HK-2 (cell line): ENCODE data around the gene IMMP2L.
"Not testable (repeated sequence)": the region's sequence is repeated elsewhere in the genome, so short reads cannot be mapped to it uniquely, and the experiment has no call there.

Experiments
- DNase-seq: peaks from one replicate; pipeline ENCODE4 v3.0.0-alpha.2; 2018; ENCODE audit not compliant: unreplicated experiment

The IMMP2L gene

GRCh38 chr7:110938165-110938564, 624.1 kb downstream of the IMMP2L start:
- no peak for DNase-seq

- not testable (repeated sequence) for DNase-seq
These were observed 625.6 kb downstream of the IMMP2L start for GRCh38 chr7:110936665-110937064.

GRCh38 chr7:110929480-110930249, 632.6 kb downstream of the IMMP2L start:
- DNase-seq, result no peak

DNA sequence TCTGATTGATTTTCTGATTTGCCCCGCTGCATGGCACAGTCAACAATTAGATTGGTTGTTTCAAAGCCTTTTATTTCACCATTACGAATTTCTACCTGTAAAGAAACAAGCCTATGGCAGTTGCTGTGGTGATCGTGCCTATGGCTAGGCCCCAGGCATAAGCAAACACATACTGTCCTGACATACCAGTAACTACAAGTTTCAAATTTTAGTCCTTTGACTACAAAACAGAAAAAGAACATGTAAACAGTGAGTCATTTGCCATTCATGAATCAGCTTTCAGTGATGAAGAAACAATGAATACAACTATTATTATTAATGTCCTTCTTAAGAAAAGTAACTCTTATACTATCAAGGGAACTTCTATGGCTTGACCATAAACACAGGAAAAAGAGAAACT, 639.4 kb downstream of the IMMP2L start:
- DNase-seq, result no peak

GRCh38 chr7:110921595-110922151, 640.6 kb downstream of the IMMP2L start:
- no peak for DNase-seq

DNA sequence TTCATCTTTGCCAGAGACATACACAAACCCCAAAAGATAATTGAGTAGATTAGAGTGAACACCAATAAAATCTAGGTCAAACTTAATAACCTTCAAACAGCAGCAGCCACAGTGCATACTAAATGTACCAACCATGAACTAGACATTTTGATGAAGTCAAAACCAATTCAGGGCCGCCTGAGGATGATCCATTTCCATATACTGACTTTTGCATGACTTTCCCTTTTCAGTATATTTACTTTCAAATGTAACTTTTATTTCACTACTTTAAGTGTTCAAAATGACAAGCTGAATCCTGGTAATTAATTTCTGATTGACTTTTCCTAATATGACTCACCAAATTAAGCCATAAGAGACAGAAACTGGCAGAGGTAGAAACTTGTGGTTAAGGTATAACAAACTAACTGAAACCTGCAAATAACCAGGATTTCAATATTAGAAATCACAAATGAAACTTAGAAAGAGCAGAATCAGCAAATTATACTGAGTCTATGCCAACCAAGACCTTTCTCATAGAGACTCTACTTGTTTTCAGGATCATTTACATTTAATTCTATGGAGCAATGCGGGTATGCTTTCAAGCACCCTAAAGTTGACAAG, 643.2 kb downstream of the IMMP2L start:
- DNase-seq, result no peak

DNA sequence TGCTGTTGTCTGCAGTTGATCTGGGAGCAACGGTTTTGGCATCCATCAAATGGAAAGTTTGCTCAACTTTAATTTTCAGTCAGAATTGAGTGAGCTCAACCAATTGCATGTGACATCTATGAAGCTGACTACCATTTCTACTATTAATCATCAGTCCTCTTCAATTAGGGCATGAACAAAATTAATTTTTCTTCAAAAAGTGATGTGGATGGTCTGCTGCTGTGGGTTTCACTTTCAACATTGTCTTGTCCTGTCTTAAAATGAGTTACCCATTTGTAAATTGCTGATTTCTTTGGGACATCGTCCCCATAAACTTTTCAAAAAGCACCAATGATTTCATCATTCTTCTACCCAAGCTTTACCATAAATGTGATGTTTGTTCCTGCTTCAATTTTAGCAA, 648.0 kb downstream of the IMMP2L start:
- no peak for DNase-seq

DNA sequence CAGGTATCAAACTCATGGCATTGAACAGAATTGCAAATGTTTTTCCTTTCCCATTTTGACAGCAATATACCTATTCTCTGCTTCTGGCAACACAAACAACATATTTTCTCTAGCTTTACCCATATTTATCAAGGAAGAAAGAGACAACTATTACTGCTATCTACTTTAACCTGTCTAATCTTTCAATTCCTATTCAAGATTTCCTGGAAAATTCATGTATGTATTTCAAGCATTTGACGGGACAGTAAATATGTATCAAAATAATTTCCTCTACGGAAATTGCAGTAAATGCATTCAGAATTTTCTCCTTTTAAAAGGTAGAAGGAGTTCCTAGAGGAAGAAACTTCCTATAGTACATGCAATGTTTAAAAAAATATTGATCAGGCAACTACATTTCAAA, 650.7 kb downstream of the IMMP2L start:
- DNase-seq, result no peak

DNA sequence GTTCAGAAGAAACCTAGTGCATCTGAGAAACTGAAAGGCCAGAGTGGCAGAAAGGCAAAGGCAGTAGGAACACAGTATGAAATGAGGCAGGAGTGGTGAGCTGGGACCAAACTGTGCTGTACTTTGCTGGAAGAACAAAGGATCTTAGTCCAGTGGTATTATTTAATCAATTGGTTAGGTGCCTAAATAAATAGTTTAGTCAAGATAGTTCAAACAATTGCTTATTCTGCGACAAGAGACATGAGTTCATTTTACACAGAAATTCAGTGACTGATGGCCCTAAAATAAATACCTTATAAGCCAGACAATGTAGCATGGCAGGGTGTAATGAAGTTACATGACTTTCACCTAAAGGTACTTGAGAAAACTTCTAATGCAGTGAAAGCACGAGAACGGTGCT, 653.2 kb downstream of the IMMP2L start:
- DNase-seq, result no peak

DNA sequence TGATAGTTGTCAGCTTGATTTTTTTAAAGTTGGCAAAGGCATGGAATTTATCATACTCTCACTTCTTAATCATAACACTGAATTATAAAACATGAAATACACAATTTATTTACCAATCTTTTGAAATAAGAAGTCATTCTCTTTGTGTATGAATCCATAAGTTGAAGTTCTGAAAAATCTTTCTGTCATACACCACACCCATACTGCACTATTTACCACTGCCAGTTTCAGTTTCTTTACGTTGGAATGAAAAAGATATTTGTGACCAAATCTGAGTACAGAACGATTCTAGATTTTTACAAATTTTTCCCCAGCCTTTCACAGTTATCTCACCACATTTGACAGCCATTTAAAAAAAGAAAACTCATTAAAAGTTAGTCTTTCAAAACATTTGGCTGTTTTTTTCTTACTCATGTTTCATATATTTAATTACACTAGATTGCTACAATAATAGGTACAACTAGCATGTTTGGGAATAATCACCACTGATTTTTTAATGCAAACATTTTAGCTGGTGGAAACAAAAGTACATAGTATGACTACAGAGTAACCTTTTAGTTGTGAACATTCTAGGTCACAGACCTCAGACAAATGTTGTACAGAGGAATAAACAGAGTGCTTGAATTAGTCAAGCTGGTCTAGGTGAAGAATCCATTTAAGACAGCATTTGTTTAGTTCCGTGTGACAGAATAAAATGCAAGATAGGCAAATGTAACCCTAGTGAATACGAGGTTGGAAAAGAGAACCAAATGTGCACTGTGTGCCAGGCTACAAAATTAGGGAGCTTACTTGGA, 656.3 kb downstream of the IMMP2L start:
- no peak for DNase-seq

GRCh38 chr7:110898516-110898915, 663.8 kb downstream of the IMMP2L start:
- DNase-seq, result no peak

DNA sequence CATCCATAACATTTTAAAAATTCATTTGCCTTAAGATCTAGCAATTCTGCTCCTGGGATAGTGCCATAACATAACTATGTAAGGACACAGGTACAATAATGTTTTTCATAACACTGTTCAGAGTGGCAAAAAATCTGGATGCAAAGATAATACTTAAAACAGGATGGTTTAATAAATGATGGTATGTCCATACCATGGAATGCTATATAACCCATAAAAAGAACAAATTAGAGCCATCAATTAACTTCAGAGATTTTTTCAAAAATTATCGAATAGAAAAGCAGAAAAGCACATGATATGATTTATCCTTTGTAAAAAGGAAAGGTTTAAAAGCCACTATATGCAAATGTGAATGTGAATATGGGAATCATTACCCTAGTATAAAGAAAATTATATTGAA, 664.8 kb downstream of the IMMP2L start:
- no peak for DNase-seq

GRCh38 chr7:110894111-110894510, 668.2 kb downstream of the IMMP2L start:
- no peak for DNase-seq

GRCh38 chr7:110891197-110891596, 671.1 kb downstream of the IMMP2L start:
- no peak for DNase-seq

GRCh38 chr7:110890101-110890500, 672.2 kb downstream of the IMMP2L start:
- no peak for DNase-seq

DNA sequence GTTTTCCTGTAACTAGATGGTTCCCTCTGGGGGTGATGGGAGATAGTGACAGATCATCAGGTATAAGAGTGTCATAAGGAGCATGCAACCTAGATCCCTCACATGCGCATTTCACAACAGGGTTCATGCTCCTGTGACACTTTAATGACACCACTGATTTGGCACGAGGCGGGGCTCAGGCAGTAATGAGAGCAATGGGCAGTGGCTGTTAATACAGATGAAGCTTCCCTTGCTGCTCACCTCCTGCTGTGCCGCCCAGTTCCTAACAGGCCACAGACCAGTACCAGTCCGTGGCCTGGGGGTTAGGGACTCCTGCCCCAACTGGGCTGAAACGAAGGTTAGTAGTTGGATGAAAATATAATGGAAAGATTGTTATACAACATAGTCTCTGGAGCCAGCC, 673.0 kb downstream of the IMMP2L start:
- no peak for DNase-seq

DNA sequence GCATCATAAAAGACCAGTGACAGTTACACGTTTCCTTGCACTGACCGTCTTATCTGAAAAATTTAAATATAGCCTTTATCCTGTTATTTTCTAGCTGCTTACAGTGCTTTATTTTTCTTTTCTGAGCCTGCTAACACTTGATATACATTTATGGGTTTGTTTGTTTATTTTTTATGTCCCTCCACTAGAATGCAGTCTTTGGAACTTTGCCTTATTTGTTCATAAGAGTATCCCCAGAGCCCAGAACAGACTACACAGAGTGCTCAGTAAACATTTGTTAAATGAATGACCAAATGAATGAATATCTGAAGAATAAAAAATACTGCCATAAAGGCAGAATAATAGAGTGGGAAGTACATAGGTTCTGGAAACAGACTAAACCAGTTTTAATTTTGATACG, 673.7 kb downstream of the IMMP2L start:
- DNase-seq, result no peak

DNA sequence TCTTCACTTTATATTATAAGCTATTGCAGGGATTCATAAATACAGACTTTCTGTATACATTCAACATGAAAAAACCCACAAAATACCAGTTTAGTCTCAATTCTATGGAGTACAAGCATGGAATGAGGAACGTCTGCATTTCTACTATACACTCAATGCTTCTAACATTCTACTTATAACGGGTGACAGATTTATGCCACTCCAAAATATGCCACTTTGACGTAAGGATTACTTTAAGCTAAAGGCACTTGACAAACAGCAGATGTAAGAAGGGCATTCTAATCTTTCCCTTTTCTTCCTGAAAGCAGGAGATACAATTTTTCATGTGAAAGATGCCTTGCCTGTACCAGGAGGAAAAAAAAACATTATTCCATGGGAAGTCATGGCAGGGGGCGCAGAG, 676.8 kb downstream of the IMMP2L start:
- DNase-seq, result no peak

DNA sequence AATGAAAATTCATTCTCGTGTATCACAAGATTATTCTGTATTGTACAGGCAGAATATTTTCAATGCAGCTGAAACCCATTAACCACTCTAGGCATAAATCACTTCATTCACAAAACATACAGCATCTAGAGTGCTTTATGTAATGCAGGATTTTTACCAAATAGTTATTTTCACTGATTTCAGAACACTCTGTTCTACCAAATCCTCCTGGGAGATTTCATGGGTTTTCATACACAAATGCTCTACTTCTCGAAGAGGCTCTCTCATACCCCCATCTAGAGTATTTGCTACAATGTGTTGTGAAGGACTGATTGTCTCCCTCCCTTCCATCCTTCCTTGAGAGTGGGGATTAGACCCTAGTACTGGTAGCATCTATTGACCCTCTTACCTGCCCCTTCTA, 680.6 kb downstream of the IMMP2L start:
- DNase-seq, result no peak

DNA sequence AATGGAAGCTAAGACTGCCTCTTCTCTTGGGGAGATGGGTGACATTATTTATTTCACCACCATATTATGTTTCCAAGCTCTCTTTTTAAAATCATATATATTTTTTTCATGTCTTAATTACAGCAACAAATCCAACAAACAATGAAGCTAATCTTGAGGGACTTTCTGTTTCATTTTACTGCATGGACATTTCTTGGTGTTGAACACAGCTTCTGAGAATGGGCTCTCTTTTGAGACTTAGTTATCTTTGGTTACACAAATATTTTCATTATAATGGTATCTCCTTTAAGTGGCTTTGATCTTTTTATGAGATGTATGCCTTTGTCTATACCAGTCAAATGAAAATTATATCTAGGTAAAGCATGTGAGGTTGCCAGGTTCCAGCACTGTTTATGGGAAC, 681.3 kb downstream of the IMMP2L start:
- no peak for DNase-seq

GRCh38 chr7:110877016-110877415, 685.3 kb downstream of the IMMP2L start:
- no peak for DNase-seq

GRCh38 chr7:110875346-110875745, 686.9 kb downstream of the IMMP2L start:
- no peak for DNase-seq

GRCh38 chr7:110871856-110872255, 690.4 kb downstream of the IMMP2L start:
- no peak for DNase-seq
